ENCODE measurements around the gene MYL12A.

GRCh38 chr18:3223356-3223755, 24.2 kb upstream of the MYL12A start:
- TF ChIP-seq PATZ1 (CRISPR knock-in tag; IDR thresholded peaks at IDR 0.05; ENCODE audit: borderline replicate concordance) (no peak), PPARA (CRISPR knock-in tag; IDR thresholded peaks at IDR 0.05; ENCODE audit: borderline replicate concordance) (no peak)
